GM12878 (cell line): ENCODE results near the gene AKAP8. TPM values are rescaled to one million over a fixed set of nuclear protein-coding genes. Genes with fewer than 3 reads are reported as not detected.

Source experiments
- CBX5 ChIP-seq: sonication (generic); IDR thresholded peaks from 2 replicates; pipeline ENCODE4 v1.6.1; 2016; ENCODE audit warnings: low read depth, moderate library complexity, mild to moderate bottlenecking, inconsistent platforms
- CEBPB ChIP-seq, 2 experiments: fragments of 150-350 bp in 1 of 2; IDR thresholded peaks; 2 replicates each; pipeline ENCODE4 v1.6.1; 2012 to 2014; ENCODE audit warnings: low read depth in 2 of 2, low read length in 2 of 2, borderline replicate concordance in 1 of 2, inconsistent platforms in 1 of 2
- CHD2 ChIP-seq: IDR thresholded peaks from 2 replicates; pipeline ENCODE4 v1.6.1; 2011; ENCODE audit warnings: low read depth, low read length, improper control_type of control experiment, borderline replicate concordance
- EED ChIP-seq: sonication (generic); IDR thresholded peaks from 2 replicates; pipeline ENCODE4 v1.6.1; 2016; ENCODE audit warnings: antibody characterized with exemption, low read depth
- HDAC2 ChIP-seq: fragments of 200-600 bp; sonication (generic); IDR thresholded peaks from 2 replicates; pipeline ENCODE4 v1.6.1; 2017
- JUNB ChIP-seq: IDR thresholded peaks from 2 replicates; pipeline ENCODE4 v1.6.1; 2016; ENCODE audit warnings: antibody characterized with exemption, mild to moderate bottlenecking
- KAT2A ChIP-seq: conservative IDR thresholded peaks from 2 replicates; pipeline ENCODE4 v1.6.1; 2011; ENCODE audit warnings: low read depth, low read length; ENCODE audit not compliant: control insufficient read depth
- KDM1A ChIP-seq: fragments of 200-600 bp; sonication (generic); IDR thresholded peaks from 2 replicates; pipeline ENCODE4 v1.6.1; 2016; ENCODE audit warnings: borderline replicate concordance
- SIN3A ChIP-seq: IDR thresholded peaks from 2 replicates; pipeline ENCODE4 v1.6.1; 2012; ENCODE audit warnings: low read depth, low read length, improper control_type of control experiment
- SIX5 ChIP-seq: IDR thresholded peaks from 2 replicates; pipeline ENCODE4 v1.6.1; 2011; ENCODE audit warnings: mild to moderate bottlenecking, low read depth, low read length, moderate library complexity; ENCODE audit not compliant: severe bottlenecking
- SMAD1 ChIP-seq: fragments of 450-650 bp; IDR thresholded peaks from 2 replicates; pipeline ENCODE4 v1.6.1; 2018; ENCODE audit warnings: mild to moderate bottlenecking, low read depth; ENCODE audit not compliant: partially characterized antibody
- TARDBP ChIP-seq: IDR thresholded peaks from 2 replicates; pipeline ENCODE4 v1.6.1; 2016; ENCODE audit warnings: borderline replicate concordance
- ZNF207 ChIP-seq: fragments of 450-650 bp; IDR thresholded peaks from 2 replicates; pipeline ENCODE4 v1.6.1; 2014; ENCODE audit warnings: antibody characterized with exemption, mild to moderate bottlenecking, borderline replicate concordance
- ZNF622 ChIP-seq: fragments of 450-650 bp; IDR thresholded peaks from 2 replicates; pipeline ENCODE4 v1.6.1; 2017; ENCODE audit warnings: mild to moderate bottlenecking, inconsistent platforms
- polyA plus RNA-seq, 11 experiments: library from polyadenylated mRNA; depleted of rRNA in 4 of 11; unstranded in 6 of 11; stranded (reverse) in 5 of 11; fragments of >200 nt; fragmentation: Nextera tagmentation in 4 of 11; fragmentation: Illumina TruSeq in 1 of 11; extraction: Ambion mirVana in 4 of 11; extraction: Trizol in 1 of 11; gene quantifications; 1 replicate in 1 of 11; 2 replicates in 10 of 11; pipeline versions ENCODE4 v1.2.1 to v1.2.3, GENCODE V29; 2011 to 2016; ENCODE audit warnings: inconsistent platforms in 2 of 11, missing spikeins in 2 of 11, low read depth in 1 of 11
- total RNA-seq, 4 experiments: library from RNA; depleted of rRNA in 3 of 4; stranded (reverse); fragments of >200 nt in 3 of 4; fragmentation: Illumina TruSeq in 1 of 4; extraction: Trizol in 1 of 4; gene quantifications; 2 replicates each; pipeline versions ENCODE4 v1.2.1 to v1.2.3, GENCODE V29; 2013 to 2021
- TF ChIP-seq, protein P1 (sequence below): IDR thresholded peaks from 2 replicates; pipeline ENCODE4 v1.6.1; 2012; ENCODE audit warnings: improper control_type of control experiment, low read depth, low read length; ENCODE audit not compliant: insufficient replicate concordance
- TF ChIP-seq, protein P2 (sequence below): IDR thresholded peaks from 2 replicates; pipeline ENCODE4 v1.6.1; 2011; ENCODE audit warnings: low read depth, low read length, improper control_type of control experiment, borderline replicate concordance
- TF ChIP-seq, protein P3 (sequence below): IDR thresholded peaks from 2 replicates; pipeline ENCODE4 v1.6.1; 2011; ENCODE audit warnings: borderline replicate concordance, low read depth, mild to moderate bottlenecking, moderate library complexity, low read length; ENCODE audit not compliant: insufficient read depth, poor library complexity, severe bottlenecking
- TF ChIP-seq, protein P4 (sequence below): fragments of 450-650 bp; IDR thresholded peaks from 2 replicates; pipeline ENCODE4 v1.6.1; 2017; ENCODE audit warnings: antibody characterized with exemption, mild to moderate bottlenecking, moderate library complexity

AKAP8 gene
- total and polyA plus RNA-seq, 10 of the 15 experiments (the other 5 are each of a cell fraction or from before 2014, with no cell fraction given), result 5.3 to 57.7 (median 20.6) TPM

DNA sequence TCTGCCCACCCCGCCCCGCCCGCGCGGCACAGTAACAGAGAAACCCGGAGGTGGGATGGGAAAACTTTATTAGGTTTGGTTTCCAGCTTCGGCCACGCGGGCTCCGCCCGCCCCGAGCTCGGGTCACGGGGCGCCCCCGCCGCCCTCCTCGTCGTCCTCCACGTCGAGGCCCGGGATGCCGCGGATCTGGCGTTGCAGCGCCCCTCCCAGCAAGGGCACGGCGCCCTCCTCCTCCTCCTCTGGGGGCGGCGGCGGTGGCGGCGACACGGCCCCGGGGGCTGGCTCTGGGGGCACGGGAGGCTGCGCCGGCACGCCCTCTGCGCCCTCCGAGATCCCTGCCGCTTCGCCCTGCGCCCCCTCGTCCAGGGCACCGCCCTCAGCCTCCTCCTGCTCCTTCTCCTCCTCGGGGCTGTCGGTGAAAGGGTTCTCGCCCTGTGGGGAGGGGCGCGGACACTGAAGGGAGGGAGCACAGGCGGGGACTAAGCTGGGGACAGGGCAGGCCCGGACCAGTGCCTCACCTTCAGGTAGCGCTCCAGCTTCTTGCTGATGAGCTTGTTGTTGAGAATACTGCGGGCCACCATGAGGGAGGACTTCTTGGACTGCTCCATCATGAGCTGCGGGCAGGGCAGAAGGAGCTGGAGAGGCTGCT, 536 bp upstream of the AKAP8 start (continued):
- TF ChIP-seq CHD2 (no peak), SIX5 (no peak), KAT2A (no peak), SMAD1 (no peak), SIN3A (no peak; the same call in 1 of the 2 replicates), KDM1A (no peak), TARDBP (0 out of 2 replicates have a peak, but pooled peaks have one; percentile 14), EED (no peak), HDAC2 (no peak), ZNF622 (no peak), JUNB (no peak), ZNF207 (peak; percentile 36; the same call in 1 of the 2 replicates), CBX5 (no peak), CEBPB (IDR thresholded peaks at IDR 0.05; ENCODE audit: borderline replicate concordance in 1 of 2, low read depth in 2 of 2, low read length in 2 of 2) (no peak)
- TF ChIP-seq, protein P1, sequence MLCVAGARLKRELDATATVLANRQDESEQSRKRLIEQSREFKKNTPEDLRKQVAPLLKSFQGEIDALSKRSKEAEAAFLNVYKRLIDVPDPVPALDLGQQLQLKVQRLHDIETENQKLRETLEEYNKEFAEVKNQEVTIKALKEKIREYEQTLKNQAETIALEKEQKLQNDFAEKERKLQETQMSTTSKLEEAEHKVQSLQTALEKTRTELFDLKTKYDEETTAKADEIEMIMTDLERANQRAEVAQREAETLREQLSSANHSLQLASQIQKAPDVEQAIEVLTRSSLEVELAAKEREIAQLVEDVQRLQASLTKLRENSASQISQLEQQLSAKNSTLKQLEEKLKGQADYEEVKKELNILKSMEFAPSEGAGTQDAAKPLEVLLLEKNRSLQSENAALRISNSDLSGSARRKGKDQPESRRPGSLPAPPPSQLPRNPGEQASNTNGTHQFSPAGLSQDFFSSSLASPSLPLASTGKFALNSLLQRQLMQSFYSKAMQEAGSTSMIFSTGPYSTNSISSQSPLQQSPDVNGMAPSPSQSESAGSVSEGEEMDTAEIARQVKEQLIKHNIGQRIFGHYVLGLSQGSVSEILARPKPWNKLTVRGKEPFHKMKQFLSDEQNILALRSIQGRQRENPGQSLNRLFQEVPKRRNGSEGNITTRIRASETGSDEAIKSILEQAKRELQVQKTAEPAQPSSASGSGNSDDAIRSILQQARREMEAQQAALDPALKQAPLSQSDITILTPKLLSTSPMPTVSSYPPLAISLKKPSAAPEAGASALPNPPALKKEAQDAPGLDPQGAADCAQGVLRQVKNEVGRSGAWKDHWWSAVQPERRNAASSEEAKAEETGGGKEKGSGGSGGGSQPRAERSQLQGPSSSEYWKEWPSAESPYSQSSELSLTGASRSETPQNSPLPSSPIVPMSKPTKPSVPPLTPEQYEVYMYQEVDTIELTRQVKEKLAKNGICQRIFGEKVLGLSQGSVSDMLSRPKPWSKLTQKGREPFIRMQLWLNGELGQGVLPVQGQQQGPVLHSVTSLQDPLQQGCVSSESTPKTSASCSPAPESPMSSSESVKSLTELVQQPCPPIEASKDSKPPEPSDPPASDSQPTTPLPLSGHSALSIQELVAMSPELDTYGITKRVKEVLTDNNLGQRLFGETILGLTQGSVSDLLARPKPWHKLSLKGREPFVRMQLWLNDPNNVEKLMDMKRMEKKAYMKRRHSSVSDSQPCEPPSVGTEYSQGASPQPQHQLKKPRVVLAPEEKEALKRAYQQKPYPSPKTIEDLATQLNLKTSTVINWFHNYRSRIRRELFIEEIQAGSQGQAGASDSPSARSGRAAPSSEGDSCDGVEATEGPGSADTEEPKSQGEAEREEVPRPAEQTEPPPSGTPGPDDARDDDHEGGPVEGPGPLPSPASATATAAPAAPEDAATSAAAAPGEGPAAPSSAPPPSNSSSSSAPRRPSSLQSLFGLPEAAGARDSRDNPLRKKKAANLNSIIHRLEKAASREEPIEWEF, result no peak
- TF ChIP-seq, protein P2, sequence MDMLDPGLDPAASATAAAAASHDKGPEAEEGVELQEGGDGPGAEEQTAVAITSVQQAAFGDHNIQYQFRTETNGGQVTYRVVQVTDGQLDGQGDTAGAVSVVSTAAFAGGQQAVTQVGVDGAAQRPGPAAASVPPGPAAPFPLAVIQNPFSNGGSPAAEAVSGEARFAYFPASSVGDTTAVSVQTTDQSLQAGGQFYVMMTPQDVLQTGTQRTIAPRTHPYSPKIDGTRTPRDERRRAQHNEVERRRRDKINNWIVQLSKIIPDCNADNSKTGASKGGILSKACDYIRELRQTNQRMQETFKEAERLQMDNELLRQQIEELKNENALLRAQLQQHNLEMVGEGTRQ, result no peak; the same call in 1 of the 2 replicates
- TF ChIP-seq, protein P3, sequence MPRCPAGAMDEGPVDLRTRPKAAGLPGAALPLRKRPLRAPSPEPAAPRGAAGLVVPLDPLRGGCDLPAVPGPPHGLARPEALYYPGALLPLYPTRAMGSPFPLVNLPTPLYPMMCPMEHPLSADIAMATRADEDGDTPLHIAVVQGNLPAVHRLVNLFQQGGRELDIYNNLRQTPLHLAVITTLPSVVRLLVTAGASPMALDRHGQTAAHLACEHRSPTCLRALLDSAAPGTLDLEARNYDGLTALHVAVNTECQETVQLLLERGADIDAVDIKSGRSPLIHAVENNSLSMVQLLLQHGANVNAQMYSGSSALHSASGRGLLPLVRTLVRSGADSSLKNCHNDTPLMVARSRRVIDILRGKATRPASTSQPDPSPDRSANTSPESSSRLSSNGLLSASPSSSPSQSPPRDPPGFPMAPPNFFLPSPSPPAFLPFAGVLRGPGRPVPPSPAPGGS, result no peak
- TF ChIP-seq, protein P4, sequence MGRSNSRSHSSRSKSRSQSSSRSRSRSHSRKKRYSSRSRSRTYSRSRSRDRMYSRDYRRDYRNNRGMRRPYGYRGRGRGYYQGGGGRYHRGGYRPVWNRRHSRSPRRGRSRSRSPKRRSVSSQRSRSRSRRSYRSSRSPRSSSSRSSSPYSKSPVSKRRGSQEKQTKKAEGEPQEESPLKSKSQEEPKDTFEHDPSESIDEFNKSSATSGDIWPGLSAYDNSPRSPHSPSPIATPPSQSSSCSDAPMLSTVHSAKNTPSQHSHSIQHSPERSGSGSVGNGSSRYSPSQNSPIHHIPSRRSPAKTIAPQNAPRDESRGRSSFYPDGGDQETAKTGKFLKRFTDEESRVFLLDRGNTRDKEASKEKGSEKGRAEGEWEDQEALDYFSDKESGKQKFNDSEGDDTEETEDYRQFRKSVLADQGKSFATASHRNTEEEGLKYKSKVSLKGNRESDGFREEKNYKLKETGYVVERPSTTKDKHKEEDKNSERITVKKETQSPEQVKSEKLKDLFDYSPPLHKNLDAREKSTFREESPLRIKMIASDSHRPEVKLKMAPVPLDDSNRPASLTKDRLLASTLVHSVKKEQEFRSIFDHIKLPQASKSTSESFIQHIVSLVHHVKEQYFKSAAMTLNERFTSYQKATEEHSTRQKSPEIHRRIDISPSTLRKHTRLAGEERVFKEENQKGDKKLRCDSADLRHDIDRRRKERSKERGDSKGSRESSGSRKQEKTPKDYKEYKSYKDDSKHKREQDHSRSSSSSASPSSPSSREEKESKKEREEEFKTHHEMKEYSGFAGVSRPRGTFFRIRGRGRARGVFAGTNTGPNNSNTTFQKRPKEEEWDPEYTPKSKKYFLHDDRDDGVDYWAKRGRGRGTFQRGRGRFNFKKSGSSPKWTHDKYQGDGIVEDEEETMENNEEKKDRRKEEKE, result no peak
